ENCODE measurements around the gene NAB1. TPM values are rescaled to one million over a fixed set of nuclear protein-coding genes. Genes with fewer than 3 reads are reported as not detected.

Gene NAB1
- total and polyA plus RNA-seq, 7 donors: 2.6 to 16.9 (median 7.2) TPM

- peaks cover 2% of the 10 kb centered on the region for H3K4me1 ChIP-seq
- no peak overlapping the region for H3K4me3 ChIP-seq
- no peaks in the 10 kb centered on the region for H3K36me3 ChIP-seq (ENCODE audit: insufficient read depth in 1 of 2, low read depth in 1 of 2)
- peak overlapping the region; percentile 6 for H3K27ac ChIP-seq
- peak in 3 of 4 donors; percentile 37 to 46 (median 40) for ATAC-seq
- no peak for DNase-seq
- intact Hi-C loops (cut with DNase I): no loop called here
- H3K27me3 ChIP-seq (ENCODE audit: insufficient read depth in 3 of 3, low read length in 2 of 3): peaks cover 0 to 2% (median 0%) of the 10 kb centered on the region in 3 donors
- TF ChIP-seq CTCF (IDR thresholded peaks at IDR 0.05): no peak
- H3K9me3 ChIP-seq: no peaks in the 10 kb centered on the region
- 58 to 80% (median 63%) methylated on average over 1 of the region's 1 CpG for WGBS, 3 donors
These were observed 11.6 kb upstream of the NAB1 start for GRCh38 chr2:190637281-190637734.

GRCh38 chr2:190637903-190638618 lies 10.8 kb upstream of the NAB1 start:
- intact Hi-C loops (cut with DNase I): no loop called here
- H3K27ac ChIP-seq: no peak overlapping the region
- TF ChIP-seq CTCF (IDR thresholded peaks at IDR 0.05): no peak
- H3K9me3 ChIP-seq: no peaks in the 10 kb centered on the region
- peaks cover 2% of the 10 kb centered on the region for H3K4me1 ChIP-seq
- 42 to 49% (median 43%) methylated on average over 8 of the region's 8 CpGs for WGBS, 3 donors
- H3K36me3 ChIP-seq (ENCODE audit: insufficient read depth in 1 of 2, low read depth in 1 of 2): no peaks in the 10 kb centered on the region
- peaks cover 0 to 2% (median 0%) of the 10 kb centered on the region in 3 donors for H3K27me3 ChIP-seq (ENCODE audit: insufficient read depth in 3 of 3, low read length in 2 of 3)
- peak; percentile 27 to 53 for DNase-seq
- no peak for ATAC-seq
- H3K4me3 ChIP-seq: no peak overlapping the region

GRCh38 chr2:190640117-190640516 lies 8.8 kb upstream of the NAB1 start:
- Histone ChIP-seq H3K4me1 (peaks cover 2% of the 10 kb centered on the region), H3K36me3 (ENCODE audit: insufficient read depth in 1 of 2, low read depth in 1 of 2) (no peaks in the 10 kb centered on the region), H3K27me3 (ENCODE audit: insufficient read depth in 3 of 3, low read length in 2 of 3) (no peaks in the 10 kb centered on the region), H3K4me3 (no peak overlapping the region), H3K9me3 (no peaks in the 10 kb centered on the region), H3K27ac (no peak overlapping the region)
- ATAC-seq (no peak), DNase-seq (no peak)
- intact Hi-C loops (cut with DNase I): no loop called here
- WGBS, 3 donors: 67 to 80% (median 76%) methylated on average over 1 of the region's 1 CpG
- TF ChIP-seq CTCF (IDR thresholded peaks at IDR 0.05): no peak

- no peak for ATAC-seq
- TF ChIP-seq CTCF (IDR thresholded peaks at IDR 0.05): no peak
- intact Hi-C loops (cut with DNase I): no loop called here
These were observed 7.4 kb upstream of the NAB1 start for GRCh38 chr2:190641469-190641868.

More at GRCh38 chr2:190641469-190641868, 7.4 kb upstream of the NAB1 start:
- peaks cover 2% of the 10 kb centered on the region for H3K4me1 ChIP-seq
- no peak for DNase-seq
- no peak overlapping the region for H3K4me3 ChIP-seq
- no peak overlapping the region for H3K27ac ChIP-seq
- no peaks in the 10 kb centered on the region for H3K36me3 ChIP-seq (ENCODE audit: insufficient read depth in 1 of 2, low read depth in 1 of 2)
- no peaks in the 10 kb centered on the region for H3K9me3 ChIP-seq
- no peaks in the 10 kb centered on the region for H3K27me3 ChIP-seq (ENCODE audit: insufficient read depth in 3 of 3, low read length in 2 of 3)
- WGBS, 3 donors: 43 to 60% (median 50%) methylated on average over 3 of the region's 3 CpGs
